ENCODE data around the gene PALLD. TPM values are rescaled to one million over a fixed set of nuclear protein-coding genes. Genes with fewer than 3 reads are reported as not detected.

The PALLD gene
- total RNA-seq, 1 experiment from 2014 or later, result 26.7 TPM

DNA sequence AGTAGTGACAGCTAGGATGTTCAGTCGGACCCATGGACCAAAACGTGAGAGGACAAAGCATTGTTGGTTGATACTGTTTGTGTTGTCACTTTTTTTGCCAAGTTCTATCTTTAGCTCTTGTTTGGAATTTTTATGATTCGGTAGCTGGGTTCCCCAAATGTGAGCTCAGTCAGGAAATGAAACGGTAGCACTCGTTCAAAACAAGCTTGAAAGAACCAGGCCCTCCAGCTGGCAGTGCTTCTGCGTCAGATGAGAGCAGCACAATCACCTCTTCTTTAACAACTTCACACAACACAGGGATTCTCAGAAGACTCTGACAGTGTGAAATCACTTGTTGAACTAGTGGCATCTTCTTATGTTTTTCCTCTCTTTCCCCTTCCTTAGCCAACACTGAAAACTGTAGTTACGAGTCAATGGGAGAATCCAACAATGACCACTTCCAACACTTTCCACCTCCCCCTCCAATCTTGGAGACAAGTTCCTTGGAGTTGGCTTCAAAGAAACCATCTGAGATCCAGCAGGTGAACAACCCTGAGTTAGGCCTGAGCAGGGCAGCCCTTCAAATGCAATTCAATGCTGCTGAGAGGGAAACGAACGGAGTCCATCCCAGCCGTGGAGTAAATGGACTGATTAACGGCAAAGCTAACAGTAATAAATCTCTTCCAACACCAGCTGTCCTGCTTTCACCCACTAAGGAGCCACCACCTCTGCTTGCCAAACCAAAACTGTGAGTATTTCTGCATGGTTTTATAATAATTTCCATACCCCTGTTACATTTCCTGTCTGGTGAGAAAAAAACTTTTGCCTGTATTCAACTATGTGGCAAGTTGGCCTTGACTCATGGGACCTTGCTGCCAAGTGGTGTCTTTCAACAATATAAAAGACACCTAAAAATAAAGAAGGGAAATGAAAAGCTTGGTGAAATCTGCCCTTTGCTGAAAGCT lies 214.6 kb downstream of the PALLD start:
- ChIA-PET CTCF (no interaction called here), POLR2A (ENCODE audit: unreplicated experiment) (interaction anchor here (0.7 kb wide), 1 partner anchor 49 kb away, joined by 5 read pairs; no protein-coding TSS in a partner anchor)
- Histone ChIP-seq H3F3A (ENCODE audit: low read length, unreplicated experiment) (no peaks in the 10 kb centered on the region), H3K79me2 (ENCODE audit: low read length) (no peaks in the 10 kb centered on the region), H4K20me1 (ENCODE audit: low read length) (no peaks in the 10 kb centered on the region), H2AFZ (ENCODE audit: low read length) (no peak overlapping the region), H3K4me3 (ENCODE audit: low read length) (no peak overlapping the region), H3K9me3 (ENCODE audit: low read length) (no peaks in the 10 kb centered on the region), H3K27ac (ENCODE audit: low read length) (no peak overlapping the region), H3K4me2 (ENCODE audit: low read length) (no peak overlapping the region), H3K9me2 (replicated peaks; ENCODE audit: low read length) (no peaks in the 10 kb centered on the region), H3K9ac (ENCODE audit: low read length) (no peak overlapping the region), H3K36me3 (ENCODE audit: low read depth, low read length) (0 out of 2 replicates have a peak, but pooled peaks cover 3% of the 10 kb centered on the region), H3K27me3 (ENCODE audit: low read length) (no peaks in the 10 kb centered on the region), H3K4me1 (ENCODE audit: insufficient read depth, low read length) (peaks cover 16% of the 10 kb centered on the region)
- intact Hi-C loops (cut with micrococcal nuclease), result loop anchor here (2.0 kb wide), 1 partner anchor 79 kb away; no protein-coding TSS in a partner anchor
- DNase-seq, result no peak
- BruUV-seq (replicated peaks), result no TSS peak
- ATAC-seq, result no peak
- no peak for TF ChIP-seq EZH2 (IDR thresholded peaks at IDR 0.05; ENCODE audit: low read length, unreplicated experiment)
- TF ChIP-seq, protein P1, sequence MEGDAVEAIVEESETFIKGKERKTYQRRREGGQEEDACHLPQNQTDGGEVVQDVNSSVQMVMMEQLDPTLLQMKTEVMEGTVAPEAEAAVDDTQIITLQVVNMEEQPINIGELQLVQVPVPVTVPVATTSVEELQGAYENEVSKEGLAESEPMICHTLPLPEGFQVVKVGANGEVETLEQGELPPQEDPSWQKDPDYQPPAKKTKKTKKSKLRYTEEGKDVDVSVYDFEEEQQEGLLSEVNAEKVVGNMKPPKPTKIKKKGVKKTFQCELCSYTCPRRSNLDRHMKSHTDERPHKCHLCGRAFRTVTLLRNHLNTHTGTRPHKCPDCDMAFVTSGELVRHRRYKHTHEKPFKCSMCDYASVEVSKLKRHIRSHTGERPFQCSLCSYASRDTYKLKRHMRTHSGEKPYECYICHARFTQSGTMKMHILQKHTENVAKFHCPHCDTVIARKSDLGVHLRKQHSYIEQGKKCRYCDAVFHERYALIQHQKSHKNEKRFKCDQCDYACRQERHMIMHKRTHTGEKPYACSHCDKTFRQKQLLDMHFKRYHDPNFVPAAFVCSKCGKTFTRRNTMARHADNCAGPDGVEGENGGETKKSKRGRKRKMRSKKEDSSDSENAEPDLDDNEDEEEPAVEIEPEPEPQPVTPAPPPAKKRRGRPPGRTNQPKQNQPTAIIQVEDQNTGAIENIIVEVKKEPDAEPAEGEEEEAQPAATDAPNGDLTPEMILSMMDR (conservative IDR thresholded peaks at IDR 0.05; ENCODE audit: low read depth, low read length), result no peak
- TF ChIP-seq EZH2phosphoT487 (IDR thresholded peaks at IDR 0.05; ENCODE audit: borderline replicate concordance, low read length), result no peak

GRCh38 chr4:168712316-168712890 lies 215.6 kb downstream of the PALLD start:
- no peaks in the 10 kb centered on the region for H3K27me3 ChIP-seq (ENCODE audit: low read length)
- H2AFZ ChIP-seq (ENCODE audit: low read length), result no peak overlapping the region
- no peaks in the 10 kb centered on the region for H3K79me2 ChIP-seq (ENCODE audit: low read length)
- no TSS peak for BruUV-seq (replicated peaks)
- no peak overlapping the region for H3K9ac ChIP-seq (ENCODE audit: low read length)
- no peaks in the 10 kb centered on the region for H4K20me1 ChIP-seq (ENCODE audit: low read length)
- CTCF ChIA-PET, result no interaction called here
- 0 out of 2 replicates have a peak, but pooled peaks cover 3% of the 10 kb centered on the region for H3K36me3 ChIP-seq (ENCODE audit: low read depth, low read length)
- TF ChIP-seq EZH2phosphoT487 (IDR thresholded peaks at IDR 0.05; ENCODE audit: borderline replicate concordance, low read length) (no peak), EZH2 (IDR thresholded peaks at IDR 0.05; ENCODE audit: low read length, unreplicated experiment) (no peak)
- TF ChIP-seq, protein P1 (conservative IDR thresholded peaks at IDR 0.05; ENCODE audit: low read depth, low read length), result no peak
- no peak overlapping the region for H3K27ac ChIP-seq (ENCODE audit: low read length)
- no peak overlapping the region for H3K4me2 ChIP-seq (ENCODE audit: low read length)
- ATAC-seq, result no peak
- no peaks in the 10 kb centered on the region for H3K9me3 ChIP-seq (ENCODE audit: low read length)
- H3F3A ChIP-seq (ENCODE audit: low read length, unreplicated experiment), result no peaks in the 10 kb centered on the region
- no peak for DNase-seq
- POLR2A ChIA-PET (ENCODE audit: unreplicated experiment), result no interaction called here
- H3K9me2 ChIP-seq (replicated peaks; ENCODE audit: low read length), result no peaks in the 10 kb centered on the region
- no peak overlapping the region for H3K4me3 ChIP-seq (ENCODE audit: low read length)
- intact Hi-C loops (cut with micrococcal nuclease), result no loop called here
- peaks cover 10% of the 10 kb centered on the region for H3K4me1 ChIP-seq (ENCODE audit: insufficient read depth, low read length)
